CD4-positive, alpha-beta T cell treated with Interleukin-6 for 4 hours (primary cell): ENCODE results near the gene MLLT6.
A peak's percentile ranks its signal among the peaks of the same experiment; 100 is the strongest.
"Not testable (repeated sequence)": the region's sequence is repeated elsewhere in the genome, so short reads cannot be mapped to it uniquely, and the experiment has no call there.

Experiments used
- DNase-seq: peaks from one replicate; pipeline ENCODE4 v3.0.0-alpha.2; 2020; ENCODE audit warnings: mixed read lengths

MLLT6 gene

GRCh38 chr17:38709104-38709820, 4.2 kb downstream of the MLLT6 start:
- DNase-seq, result no peak

GRCh38 chr17:38709864-38710603, 5.0 kb downstream of the MLLT6 start:
- DNase-seq, result no peak

GRCh38 chr17:38710604-38710962, 5.5 kb downstream of the MLLT6 start:
- DNase-seq, result no peak

GRCh38 chr17:38710985-38711384, 5.9 kb downstream of the MLLT6 start:
- no peak for DNase-seq

DNA sequence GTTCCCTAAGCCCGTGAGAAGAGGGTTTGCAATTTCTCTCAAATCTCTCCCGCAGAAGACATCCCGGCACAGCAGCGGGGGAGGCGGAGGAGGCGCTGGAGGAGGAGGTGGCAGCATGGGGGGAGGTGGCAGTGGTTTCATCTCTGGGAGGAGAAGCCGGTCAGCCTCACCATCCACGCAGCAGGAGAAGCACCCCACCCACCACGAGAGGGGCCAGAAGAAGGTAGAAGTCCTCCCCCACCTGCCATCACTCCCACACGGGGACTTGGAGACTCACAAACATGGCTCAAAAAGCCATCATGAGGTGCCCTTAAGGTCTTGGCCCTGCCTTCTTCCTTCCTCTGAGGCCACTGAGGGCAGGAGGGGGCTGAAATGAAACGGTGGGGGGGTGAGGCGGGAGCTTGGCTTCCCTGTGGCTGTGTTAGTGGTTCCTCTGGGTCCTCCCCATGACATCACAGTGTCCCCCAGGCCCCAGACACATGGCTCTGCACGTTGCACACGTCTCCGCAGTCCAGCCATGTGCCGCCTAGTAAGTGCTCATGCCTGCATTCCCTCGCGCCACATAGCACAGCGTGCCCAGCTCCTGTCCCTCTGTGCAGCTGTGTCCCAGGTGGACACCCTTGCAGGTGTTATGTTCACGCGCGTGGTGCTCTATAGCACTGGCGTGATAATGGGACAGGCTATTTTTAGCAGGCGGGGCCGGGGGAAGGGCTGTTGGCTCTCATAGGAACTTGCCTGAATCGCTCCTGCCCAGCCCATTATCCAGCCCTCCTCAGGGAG, 6.9 kb downstream of the MLLT6 start:
- DNase-seq, result no peak

DNA sequence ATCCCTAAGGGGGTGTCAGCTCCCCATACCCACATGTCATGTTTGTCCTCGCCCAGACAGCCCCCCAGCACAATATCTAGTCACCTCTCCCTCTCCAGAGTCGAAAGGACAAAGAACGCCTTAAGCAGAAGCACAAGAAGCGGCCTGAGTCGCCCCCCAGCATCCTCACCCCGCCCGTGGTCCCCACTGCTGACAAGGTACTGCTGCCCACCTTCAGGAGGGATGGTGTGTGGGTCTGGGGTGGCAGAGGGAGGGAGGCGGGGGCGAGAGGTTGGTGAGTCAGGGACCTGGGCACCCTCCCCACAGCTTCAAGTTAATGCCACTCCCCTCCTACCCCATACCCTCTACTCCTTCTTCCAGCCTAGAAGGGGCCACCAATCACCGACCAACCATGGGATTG, 7.5 kb downstream of the MLLT6 start:
- no peak for DNase-seq

- no peak for DNase-seq
Observed at GRCh38 chr17:38713456-38714075, 8.5 kb downstream of the MLLT6 start.

- no peak for DNase-seq
Observed at GRCh38 chr17:38715216-38715943, 10.3 kb downstream of the MLLT6 start.

DNA sequence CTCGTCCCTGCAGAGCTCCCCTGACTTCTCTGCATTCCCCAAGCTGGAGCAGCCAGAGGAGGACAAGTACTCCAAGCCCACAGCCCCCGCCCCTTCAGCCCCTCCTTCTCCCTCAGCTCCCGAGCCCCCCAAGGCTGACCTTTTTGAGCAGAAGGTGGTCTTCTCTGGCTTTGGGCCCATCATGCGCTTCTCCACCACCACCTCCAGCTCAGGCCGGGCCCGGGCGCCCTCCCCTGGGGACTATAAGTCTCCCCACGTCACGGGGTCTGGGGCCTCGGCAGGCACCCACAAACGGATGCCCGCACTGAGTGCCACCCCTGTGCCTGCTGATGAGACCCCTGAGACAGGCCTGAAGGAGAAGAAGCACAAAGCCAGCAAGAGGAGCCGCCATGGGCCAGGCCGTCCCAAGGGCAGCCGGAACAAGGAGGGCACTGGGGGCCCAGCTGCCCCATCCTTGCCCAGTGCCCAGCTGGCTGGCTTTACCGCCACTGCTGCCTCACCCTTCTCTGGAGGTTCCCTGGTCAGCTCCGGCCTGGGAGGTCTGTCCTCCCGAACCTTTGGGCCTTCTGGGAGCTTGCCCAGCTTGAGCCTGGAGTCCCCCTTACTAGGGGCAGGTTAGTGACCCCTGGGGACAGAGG, 11.4 kb downstream of the MLLT6 start:
- DNase-seq, result no peak

DNA sequence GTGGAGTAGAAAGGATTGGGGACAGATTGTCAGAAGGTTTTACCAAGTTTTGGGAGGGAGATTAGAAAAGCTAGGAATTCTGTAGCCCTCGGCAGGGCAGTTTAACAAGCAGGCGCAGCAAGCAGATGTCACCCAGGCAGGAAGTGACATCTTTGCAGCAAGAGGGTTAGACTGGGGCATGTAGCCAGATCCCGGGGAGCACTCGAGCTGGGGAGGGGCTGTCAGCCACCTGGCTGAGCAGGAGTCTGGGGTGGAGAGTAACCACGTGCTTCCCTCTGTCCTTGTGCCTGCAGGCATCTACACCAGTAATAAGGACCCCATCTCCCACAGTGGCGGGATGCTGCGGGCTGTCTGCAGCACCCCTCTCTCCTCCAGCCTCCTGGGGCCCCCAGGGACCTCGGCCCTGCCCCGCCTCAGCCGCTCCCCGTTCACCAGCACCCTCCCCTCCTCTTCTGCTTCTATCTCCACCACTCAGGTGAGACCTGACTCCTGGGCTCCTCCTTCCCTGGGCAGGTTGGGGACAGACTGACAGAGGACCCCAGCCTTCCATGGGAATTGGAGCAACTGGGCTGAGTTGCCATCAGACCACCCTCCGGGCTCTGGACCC, 12.2 kb downstream of the MLLT6 start:
- no peak for DNase-seq

DNA sequence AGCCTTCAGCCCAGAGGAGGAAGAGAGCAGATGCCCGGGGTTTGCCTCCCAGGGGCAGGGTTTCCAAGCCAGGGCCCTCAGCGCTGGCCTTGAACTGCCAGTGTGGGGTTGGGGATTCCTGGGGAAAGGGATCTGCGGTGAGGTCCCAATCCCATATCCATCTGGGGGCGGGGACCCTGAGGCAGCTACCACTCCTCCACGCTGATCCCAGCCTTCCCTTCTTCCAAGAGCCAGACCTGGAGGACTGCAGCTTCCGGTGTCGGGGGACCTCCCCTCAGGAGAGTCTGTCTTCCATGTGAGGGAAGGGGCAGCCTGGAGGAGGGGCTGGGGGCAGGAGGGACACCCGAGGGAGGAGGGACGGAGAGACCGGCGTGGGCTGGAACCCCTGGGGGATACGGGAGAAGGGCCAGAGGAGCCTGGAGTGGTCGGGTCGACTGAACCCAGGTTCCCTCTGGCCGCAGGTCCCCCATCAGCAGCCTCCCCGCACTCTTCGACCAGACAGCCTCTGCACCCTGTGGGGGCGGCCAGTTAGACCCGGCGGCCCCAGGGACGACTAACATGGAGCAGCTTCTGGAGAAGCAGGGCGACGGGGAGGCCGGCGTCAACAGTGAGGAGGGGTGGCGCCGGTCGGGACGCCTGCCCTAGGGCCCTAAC, 14.3 kb downstream of the MLLT6 start:
- no peak for DNase-seq

- DNase-seq, result peak; percentile 21
Observed at GRCh38 chr17:38719943-38720641, 15.0 kb downstream of the MLLT6 start.

GRCh38 chr17:38720941-38721340, 15.9 kb downstream of the MLLT6 start:
- no peak for DNase-seq

GRCh38 chr17:38721802-38722201, 16.7 kb downstream of the MLLT6 start:
- DNase-seq, result no peak

GRCh38 chr17:38724337-38724988, 19.4 kb downstream of the MLLT6 start:
- no peak for DNase-seq

- DNase-seq, result no peak
Observed at GRCh38 chr17:38725066-38725465, 20.0 kb downstream of the MLLT6 start.

DNA sequence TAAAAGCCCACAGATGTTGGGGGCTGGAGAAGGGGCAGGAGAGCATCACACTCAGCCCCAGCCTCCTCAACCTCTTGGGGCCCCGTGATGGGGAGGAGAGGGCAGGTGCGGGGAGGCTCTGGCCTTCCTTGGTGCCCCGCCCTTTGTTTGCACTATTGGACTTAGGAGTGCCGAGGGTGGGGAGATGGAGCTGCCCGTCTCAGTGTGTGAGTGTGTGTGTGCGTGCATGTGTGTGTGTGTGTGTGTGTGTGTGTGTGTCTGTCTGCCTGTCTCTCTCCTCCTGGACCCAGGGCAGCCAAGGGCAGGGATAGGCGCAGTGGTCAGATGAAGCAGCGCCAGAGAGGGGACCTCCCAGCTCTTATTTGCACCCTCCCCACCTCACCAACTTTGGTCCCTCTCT, 21.1 kb downstream of the MLLT6 start:
- DNase-seq, result not testable (repeated sequence)

GRCh38 chr17:38727736-38728135, 22.7 kb downstream of the MLLT6 start:
- peak; percentile 52 for DNase-seq

DNA sequence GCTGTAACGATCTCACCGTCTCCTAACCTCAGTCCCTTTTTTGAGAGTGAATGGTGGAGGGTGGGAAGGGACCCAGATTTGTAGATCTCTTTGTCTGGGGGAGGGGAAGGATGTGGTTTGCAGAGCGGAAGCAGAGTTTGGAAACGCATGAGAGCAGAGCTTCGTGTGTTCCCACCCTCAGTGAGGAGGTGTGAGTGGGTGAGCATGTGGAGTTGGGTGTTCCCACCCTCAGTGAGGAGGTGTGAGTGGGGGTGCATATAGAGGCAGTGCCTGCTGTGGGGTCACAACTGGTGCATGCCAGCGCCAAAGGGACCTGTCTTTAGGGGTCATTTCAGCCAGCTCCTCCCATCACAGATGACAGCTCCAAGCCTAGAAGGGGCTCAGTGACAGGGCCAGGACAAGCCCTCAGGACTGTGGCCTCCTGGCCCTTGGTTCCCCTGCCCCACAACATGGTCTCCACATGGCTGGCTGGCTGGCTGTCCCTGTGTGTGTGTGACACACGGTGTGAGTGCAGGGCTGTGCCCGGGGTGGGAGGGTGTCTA, 23.3 kb downstream of the MLLT6 start:
- DNase-seq, result peak; percentile 80
